Measurements from ENCODE around the gene C17orf58.

C17orf58 gene

DNA sequence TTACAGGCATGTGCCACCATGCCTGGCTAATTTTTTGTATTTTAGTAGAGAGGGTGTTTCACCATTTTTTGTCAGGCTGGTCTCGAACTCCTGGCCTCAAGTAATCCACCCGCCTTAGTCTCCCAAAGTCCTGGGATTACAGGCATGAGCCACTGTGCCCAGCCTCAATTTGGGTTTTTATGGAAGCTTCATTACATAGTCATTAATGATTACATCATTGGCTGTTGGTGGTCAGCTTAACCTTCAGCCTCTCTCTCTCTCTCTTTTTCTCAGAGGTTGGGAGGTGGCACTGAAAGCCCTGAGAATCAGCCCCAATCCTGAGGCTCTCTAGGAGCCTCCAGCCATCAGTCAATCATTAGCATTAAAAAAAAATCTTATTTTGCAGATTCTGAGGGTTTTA is 45.3 kb downstream of the C17orf58 start:
- no peak for DNase-seq (ENCODE audit: low spot score)

DNA sequence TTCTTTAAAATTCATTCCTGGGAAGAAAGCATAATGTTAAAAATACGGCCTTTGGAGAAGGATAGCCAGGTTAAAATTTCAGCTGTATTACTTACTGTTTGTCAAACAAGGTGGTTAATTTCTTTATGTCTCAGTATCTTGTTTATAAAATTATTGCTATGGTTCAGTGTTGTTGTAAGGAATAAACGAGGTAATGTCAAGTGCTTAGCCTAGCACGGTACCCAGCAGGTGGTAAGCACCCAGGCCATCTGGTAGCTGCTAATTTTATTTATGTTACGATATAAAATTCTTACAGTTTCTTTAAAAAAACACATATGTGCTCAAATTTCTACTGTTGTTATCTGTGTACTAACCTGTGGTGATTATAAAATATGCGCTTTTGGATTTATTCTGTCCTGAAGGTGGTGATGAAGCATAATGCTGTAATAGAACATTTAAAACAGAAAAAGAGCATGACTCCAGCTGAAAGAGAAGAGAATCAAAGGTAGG is 48.9 kb downstream of the C17orf58 start:
- DNase-seq (ENCODE audit: low spot score), result no peak

DNA sequence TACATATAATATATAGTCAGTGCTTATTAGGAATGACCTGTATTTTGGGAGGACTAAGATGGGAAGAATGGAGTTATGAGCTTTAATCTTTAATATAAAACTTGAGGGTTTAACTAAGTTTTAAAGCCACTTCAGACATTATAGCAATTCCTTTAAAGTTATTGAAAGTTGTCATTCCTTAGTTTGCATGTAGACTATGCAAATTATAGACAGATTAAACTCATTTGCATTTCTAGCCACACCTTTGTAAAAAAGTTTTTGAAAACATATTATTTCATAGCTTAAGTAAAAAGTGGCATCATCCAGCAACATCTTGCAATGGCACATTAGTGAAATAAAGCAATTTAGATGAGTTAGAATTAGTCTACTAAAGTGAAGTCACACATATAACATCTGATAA is 49.8 kb downstream of the C17orf58 start:
- DNase-seq (ENCODE audit: low spot score), result no peak

DNA sequence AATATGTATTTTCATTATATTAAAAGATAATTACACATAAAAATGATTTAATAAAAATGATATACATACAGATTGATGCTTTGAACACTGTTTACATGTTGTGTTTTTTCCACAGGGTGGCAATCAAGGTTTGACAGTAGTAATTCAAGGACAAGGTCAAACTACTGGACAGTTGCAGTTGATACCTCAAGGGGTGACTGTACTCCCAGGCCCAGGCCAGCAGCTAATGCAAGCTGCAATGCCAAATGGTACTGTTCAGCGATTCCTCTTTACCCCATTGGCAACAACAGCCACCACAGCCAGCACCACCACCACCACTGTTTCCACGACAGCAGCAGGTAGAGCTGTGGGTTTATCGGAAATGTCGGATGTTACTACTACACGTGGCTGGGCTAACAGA is 52.2 kb downstream of the C17orf58 start:
- DNase-seq (ENCODE audit: low spot score), result no peak

DNA sequence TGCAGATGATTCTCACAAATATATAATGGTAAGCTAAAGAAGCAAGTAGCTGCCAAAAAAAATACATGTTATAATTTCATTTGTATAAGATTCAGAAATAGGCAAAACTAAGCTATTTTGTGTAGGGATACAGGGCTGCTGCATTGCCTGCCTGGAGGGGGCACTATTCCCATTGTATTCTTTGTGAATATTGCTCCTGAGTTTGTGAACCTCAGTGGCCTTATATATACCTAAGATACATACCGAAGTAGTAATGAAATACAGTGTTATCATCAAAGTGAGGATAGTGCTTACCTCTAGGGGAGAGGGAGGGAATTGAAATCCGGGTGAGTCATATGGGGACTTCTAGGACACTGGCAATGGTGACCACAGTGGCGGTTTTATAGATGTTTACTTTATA is 53.5 kb downstream of the C17orf58 start:
- no peak for DNase-seq (ENCODE audit: low spot score)

Data from germinal center (tissue), 1 donor.